ENCODE results near the gene YAP1.

The YAP1 gene

GRCh38 chr11:102081313-102081712 lies 28.9 kb upstream of the YAP1 start:
- no peak overlapping the region for H3K9ac ChIP-seq
- H3K36me3 ChIP-seq (ENCODE audit: insufficient read depth), result no peaks in the 10 kb centered on the region
- no peak overlapping the region for H3K27ac ChIP-seq
- H3K4me3 ChIP-seq (IDR thresholded peaks at IDR 0.05; ENCODE audit: insufficient read depth, low read depth, low read length), result no peak overlapping the region
- H3K79me2 ChIP-seq (ENCODE audit: insufficient read depth, low read depth), result no peaks in the 10 kb centered on the region
- H3K4me1 ChIP-seq (ENCODE audit: low read depth, poor library complexity, severe bottlenecking), result no peaks in the 10 kb centered on the region
- H3K27me3 ChIP-seq (ENCODE audit: insufficient read depth, low read depth), result no peaks in the 10 kb centered on the region
- no peak overlapping the region for H2AFZ ChIP-seq (ENCODE audit: low read depth)
- no peak for TF ChIP-seq CTCF (conservative IDR thresholded peaks at IDR 0.05; ENCODE audit: low read depth, low read length)
- H3K4me2 ChIP-seq, result no peak overlapping the region
- H4K20me1 ChIP-seq (ENCODE audit: insufficient read depth), result no peaks in the 10 kb centered on the region

- Histone ChIP-seq H3K4me2 (no peak overlapping the region), H2AFZ (ENCODE audit: low read depth) (no peak overlapping the region), H4K20me1 (ENCODE audit: insufficient read depth) (no peaks in the 10 kb centered on the region)
Measured at GRCh38 chr11:102085864-102086551, 24.2 kb upstream of the YAP1 start.

GRCh38 chr11:102097186-102097585 lies 13.1 kb upstream of the YAP1 start:
- H3K4me3 ChIP-seq (IDR thresholded peaks at IDR 0.05; ENCODE audit: insufficient read depth, low read depth, low read length), result no peak overlapping the region
- H4K20me1 ChIP-seq (ENCODE audit: insufficient read depth), result no peaks in the 10 kb centered on the region
- H2AFZ ChIP-seq (ENCODE audit: low read depth), result no peak overlapping the region
- no peak overlapping the region for H3K9ac ChIP-seq
- no peak for TF ChIP-seq CTCF (conservative IDR thresholded peaks at IDR 0.05; ENCODE audit: low read depth, low read length)
- H3K79me2 ChIP-seq (ENCODE audit: insufficient read depth, low read depth), result no peaks in the 10 kb centered on the region
- H3K36me3 ChIP-seq (ENCODE audit: insufficient read depth), result no peaks in the 10 kb centered on the region
- H3K4me1 ChIP-seq (ENCODE audit: low read depth, poor library complexity, severe bottlenecking), result no peaks in the 10 kb centered on the region
- no peak overlapping the region for H3K4me2 ChIP-seq
- no peaks in the 10 kb centered on the region for H3K27me3 ChIP-seq (ENCODE audit: insufficient read depth, low read depth)
- H3K27ac ChIP-seq, result no peak overlapping the region

More at GRCh38 chr11:102085864-102086551, 24.2 kb upstream of the YAP1 start:
- Histone ChIP-seq H3K36me3 (ENCODE audit: insufficient read depth) (no peaks in the 10 kb centered on the region), H3K79me2 (ENCODE audit: insufficient read depth, low read depth) (no peaks in the 10 kb centered on the region), H3K27me3 (ENCODE audit: insufficient read depth, low read depth) (no peaks in the 10 kb centered on the region), H3K9ac (no peak overlapping the region), H3K4me1 (ENCODE audit: low read depth, poor library complexity, severe bottlenecking) (no peaks in the 10 kb centered on the region), H3K4me3 (IDR thresholded peaks at IDR 0.05; ENCODE audit: insufficient read depth, low read depth, low read length) (no peak overlapping the region), H3K27ac (no peak overlapping the region)
- no peak for TF ChIP-seq CTCF (conservative IDR thresholded peaks at IDR 0.05; ENCODE audit: low read depth, low read length)

GRCh38 chr11:102099755-102100154 lies 10.5 kb upstream of the YAP1 start:
- no peak overlapping the region for H2AFZ ChIP-seq (ENCODE audit: low read depth)
- H3K4me2 ChIP-seq, result no peak overlapping the region
- H3K4me3 ChIP-seq (IDR thresholded peaks at IDR 0.05; ENCODE audit: insufficient read depth, low read depth, low read length), result no peak overlapping the region
- H3K79me2 ChIP-seq (ENCODE audit: insufficient read depth, low read depth), result no peaks in the 10 kb centered on the region
- H3K4me1 ChIP-seq (ENCODE audit: low read depth, poor library complexity, severe bottlenecking), result no peaks in the 10 kb centered on the region
- no peaks in the 10 kb centered on the region for H3K27me3 ChIP-seq (ENCODE audit: insufficient read depth, low read depth)
- no peak overlapping the region for H3K27ac ChIP-seq
- no peaks in the 10 kb centered on the region for H4K20me1 ChIP-seq (ENCODE audit: insufficient read depth)
- H3K9ac ChIP-seq, result no peak overlapping the region
- no peaks in the 10 kb centered on the region for H3K36me3 ChIP-seq (ENCODE audit: insufficient read depth)
- TF ChIP-seq CTCF (conservative IDR thresholded peaks at IDR 0.05; ENCODE audit: low read depth, low read length), result no peak

All from KMS-11 (cell line).